ENCODE measurements around the gene DDX1.

Gene DDX1

DNA sequence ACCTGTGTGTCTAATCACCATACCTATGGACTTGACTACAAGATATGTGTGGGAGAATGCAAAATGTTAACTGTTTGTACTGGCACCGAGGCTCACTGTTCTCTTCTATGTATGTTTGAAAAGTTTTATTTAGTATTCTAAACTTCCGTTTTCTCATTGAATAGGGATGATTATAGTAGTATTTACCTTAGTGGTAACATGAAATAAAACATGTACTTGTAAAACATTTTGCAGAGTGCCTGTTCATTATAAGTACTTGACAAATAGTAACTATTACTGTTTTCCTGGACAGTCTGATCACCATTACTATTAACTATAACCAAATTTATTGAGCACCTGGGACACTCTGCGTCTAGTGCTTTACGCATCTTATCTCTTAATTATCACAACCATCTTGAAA, 24.8 kb downstream of the DDX1 start:
- Histone ChIP-seq H3K4me3 (ENCODE audit: low read depth, low read length) (no peak overlapping the region), H3K36me3 (ENCODE audit: control insufficient read depth in 2 of 2, insufficient read depth in 1 of 2, low read length in 2 of 2) (peaks cover 38 to 74% of the 10 kb centered on the region in 2 experiments), H3K4me1 (ENCODE audit: control insufficient read depth, insufficient read depth, low read length) (no peaks in the 10 kb centered on the region), H3K9me3 (ENCODE audit: control insufficient read depth, insufficient read depth, low read depth, low read length) (no peaks in the 10 kb centered on the region), H3K27ac (ENCODE audit: extremely low read depth, low read depth, low read length) (no peak overlapping the region)
- ChIA-PET POLR2A (no interaction called here), CTCF (no interaction called here)
- TF ChIP-seq ZNF76 (tag by site-specific recombination; IDR thresholded peaks at IDR 0.05; ENCODE audit: borderline replicate concordance, low read depth) (no peak), ZNF211 (tag by site-specific recombination; IDR thresholded peaks at IDR 0.05; ENCODE audit: low read depth) (no peak), ZNF433 (tag by site-specific recombination; IDR thresholded peaks at IDR 0.05; ENCODE audit: low read depth) (no peak), ZNF548 (tag by site-specific recombination; IDR thresholded peaks at IDR 0.05) (no peak), ZSCAN30 (tag by site-specific recombination; IDR thresholded peaks at IDR 0.05) (no peak), SALL2 (tag by site-specific recombination; IDR thresholded peaks at IDR 0.05; ENCODE audit: borderline replicate concordance) (no peak), ZBTB48 (tag by site-specific recombination; IDR thresholded peaks at IDR 0.05) (no peak), ZSCAN23 (tag by site-specific recombination; IDR thresholded peaks at IDR 0.05) (no peak), ZNF350 (tag by site-specific recombination; IDR thresholded peaks at IDR 0.05) (no peak), ZNF202 (tag by site-specific recombination; IDR thresholded peaks at IDR 0.05; ENCODE audit: borderline replicate concordance) (no peak)
- TF ChIP-seq, protein P1, sequence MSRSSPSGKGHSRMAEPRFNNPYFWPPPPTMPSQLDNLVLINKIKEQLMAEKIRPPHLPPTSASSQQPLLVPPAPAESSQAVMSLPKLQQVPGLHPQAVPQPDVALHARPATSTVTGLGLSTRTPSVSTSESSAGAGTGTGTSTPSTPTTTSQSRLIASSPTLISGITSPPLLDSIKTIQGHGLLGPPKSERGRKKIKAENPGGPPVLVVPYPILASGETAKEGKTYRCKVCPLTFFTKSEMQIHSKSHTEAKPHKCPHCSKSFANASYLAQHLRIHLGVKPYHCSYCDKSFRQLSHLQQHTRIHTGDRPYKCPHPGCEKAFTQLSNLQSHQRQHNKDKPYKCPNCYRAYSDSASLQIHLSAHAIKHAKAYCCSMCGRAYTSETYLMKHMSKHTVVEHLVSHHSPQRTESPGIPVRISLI (tag by site-specific recombination; IDR thresholded peaks at IDR 0.05) = no peak
- TF ChIP-seq, protein P2, sequence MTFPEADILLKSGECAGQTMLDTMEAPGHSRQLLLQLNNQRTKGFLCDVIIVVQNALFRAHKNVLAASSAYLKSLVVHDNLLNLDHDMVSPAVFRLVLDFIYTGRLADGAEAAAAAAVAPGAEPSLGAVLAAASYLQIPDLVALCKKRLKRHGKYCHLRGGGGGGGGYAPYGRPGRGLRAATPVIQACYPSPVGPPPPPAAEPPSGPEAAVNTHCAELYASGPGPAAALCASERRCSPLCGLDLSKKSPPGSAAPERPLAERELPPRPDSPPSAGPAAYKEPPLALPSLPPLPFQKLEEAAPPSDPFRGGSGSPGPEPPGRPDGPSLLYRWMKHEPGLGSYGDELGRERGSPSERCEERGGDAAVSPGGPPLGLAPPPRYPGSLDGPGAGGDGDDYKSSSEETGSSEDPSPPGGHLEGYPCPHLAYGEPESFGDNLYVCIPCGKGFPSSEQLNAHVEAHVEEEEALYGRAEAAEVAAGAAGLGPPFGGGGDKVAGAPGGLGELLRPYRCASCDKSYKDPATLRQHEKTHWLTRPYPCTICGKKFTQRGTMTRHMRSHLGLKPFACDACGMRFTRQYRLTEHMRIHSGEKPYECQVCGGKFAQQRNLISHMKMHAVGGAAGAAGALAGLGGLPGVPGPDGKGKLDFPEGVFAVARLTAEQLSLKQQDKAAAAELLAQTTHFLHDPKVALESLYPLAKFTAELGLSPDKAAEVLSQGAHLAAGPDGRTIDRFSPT (tag by site-specific recombination; IDR thresholded peaks at IDR 0.05) = no peak

DNA sequence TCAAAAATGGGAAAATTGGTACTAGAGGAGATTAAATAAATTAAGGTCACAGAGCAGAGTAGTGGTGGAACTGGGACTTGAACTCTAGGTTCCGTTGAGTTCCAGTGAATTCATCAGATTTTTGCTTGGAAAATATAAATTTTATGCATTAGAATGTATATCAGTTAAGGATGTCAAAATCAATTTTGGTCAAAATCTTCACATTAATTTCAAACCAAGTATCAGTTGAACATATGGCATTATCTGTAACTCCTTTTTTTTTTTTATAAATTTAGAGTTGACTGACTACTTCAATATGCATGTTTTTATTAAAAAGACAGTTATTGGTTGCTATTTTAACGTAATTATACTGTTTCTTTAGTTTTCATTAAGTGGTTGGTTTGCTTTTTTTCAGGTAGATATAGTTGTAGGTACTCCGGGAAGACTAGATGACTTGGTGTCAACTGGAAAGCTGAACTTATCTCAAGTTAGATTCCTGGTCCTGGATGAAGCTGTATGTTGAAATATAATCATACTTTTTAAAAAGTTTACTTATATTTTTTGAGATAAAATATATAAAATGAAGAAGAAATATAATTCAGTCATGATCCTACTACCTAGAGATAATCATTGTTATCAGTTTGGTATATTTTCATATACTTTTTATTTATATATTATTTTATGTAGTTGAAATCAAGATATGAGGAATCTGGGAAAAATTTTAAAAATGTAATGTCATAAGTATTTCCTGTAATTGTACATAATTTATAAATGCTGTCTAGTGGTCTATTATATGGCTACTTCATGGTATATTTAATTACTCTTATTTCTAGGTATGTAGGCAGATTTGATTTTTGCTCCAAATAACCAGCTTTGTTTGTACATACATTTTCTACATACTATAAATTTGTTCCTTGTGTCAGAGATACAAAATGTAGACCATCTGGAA, 25.4 kb downstream of the DDX1 start:
- H3K9me3 ChIP-seq (ENCODE audit: control insufficient read depth, insufficient read depth, low read depth, low read length) = no peaks in the 10 kb centered on the region
- TF ChIP-seq, protein P3, sequence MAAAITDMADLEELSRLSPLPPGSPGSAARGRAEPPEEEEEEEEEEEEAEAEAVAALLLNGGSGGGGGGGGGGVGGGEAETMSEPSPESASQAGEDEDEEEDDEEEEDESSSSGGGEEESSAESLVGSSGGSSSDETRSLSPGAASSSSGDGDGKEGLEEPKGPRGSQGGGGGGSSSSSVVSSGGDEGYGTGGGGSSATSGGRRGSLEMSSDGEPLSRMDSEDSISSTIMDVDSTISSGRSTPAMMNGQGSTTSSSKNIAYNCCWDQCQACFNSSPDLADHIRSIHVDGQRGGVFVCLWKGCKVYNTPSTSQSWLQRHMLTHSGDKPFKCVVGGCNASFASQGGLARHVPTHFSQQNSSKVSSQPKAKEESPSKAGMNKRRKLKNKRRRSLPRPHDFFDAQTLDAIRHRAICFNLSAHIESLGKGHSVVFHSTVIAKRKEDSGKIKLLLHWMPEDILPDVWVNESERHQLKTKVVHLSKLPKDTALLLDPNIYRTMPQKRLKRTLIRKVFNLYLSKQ (tag by site-specific recombination; IDR thresholded peaks at IDR 0.05; ENCODE audit: borderline replicate concordance) = no peak
- no peak for TF ChIP-seq ZBTB8A (tag by site-specific recombination; IDR thresholded peaks at IDR 0.05)
- no peak for TF ChIP-seq ZNF114 (tag by site-specific recombination; IDR thresholded peaks at IDR 0.05)
- H3K4me1 ChIP-seq (ENCODE audit: control insufficient read depth, insufficient read depth, low read length) = no peaks in the 10 kb centered on the region
- ChIA-PET CTCF (interaction anchor here (0.7 kb wide), 1 partner anchor 267 kb away, joined by 3 read pairs; no protein-coding TSS in a partner anchor), POLR2A (no interaction called here)
- H3K36me3 ChIP-seq (ENCODE audit: control insufficient read depth in 2 of 2, insufficient read depth in 1 of 2, low read length in 2 of 2) = peaks cover 45 to 80% of the 10 kb centered on the region in 2 experiments
- H3K27ac ChIP-seq (ENCODE audit: extremely low read depth, low read depth, low read length) = no peak overlapping the region
- no peak overlapping the region for H3K4me3 ChIP-seq (ENCODE audit: low read depth, low read length)
